ENCODE results near the gene OCA2.
"Not testable (repeated sequence)": the region's sequence is repeated elsewhere in the genome, so short reads cannot be mapped to it uniquely, and the experiment has no call there.

- TF ChIP-seq, protein P1, sequence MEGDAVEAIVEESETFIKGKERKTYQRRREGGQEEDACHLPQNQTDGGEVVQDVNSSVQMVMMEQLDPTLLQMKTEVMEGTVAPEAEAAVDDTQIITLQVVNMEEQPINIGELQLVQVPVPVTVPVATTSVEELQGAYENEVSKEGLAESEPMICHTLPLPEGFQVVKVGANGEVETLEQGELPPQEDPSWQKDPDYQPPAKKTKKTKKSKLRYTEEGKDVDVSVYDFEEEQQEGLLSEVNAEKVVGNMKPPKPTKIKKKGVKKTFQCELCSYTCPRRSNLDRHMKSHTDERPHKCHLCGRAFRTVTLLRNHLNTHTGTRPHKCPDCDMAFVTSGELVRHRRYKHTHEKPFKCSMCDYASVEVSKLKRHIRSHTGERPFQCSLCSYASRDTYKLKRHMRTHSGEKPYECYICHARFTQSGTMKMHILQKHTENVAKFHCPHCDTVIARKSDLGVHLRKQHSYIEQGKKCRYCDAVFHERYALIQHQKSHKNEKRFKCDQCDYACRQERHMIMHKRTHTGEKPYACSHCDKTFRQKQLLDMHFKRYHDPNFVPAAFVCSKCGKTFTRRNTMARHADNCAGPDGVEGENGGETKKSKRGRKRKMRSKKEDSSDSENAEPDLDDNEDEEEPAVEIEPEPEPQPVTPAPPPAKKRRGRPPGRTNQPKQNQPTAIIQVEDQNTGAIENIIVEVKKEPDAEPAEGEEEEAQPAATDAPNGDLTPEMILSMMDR (IDR thresholded peaks at IDR 0.05; ENCODE audit: low read depth, low read length) = not testable (repeated sequence)
- not testable (repeated sequence) for TF ChIP-seq POLR2A (IDR thresholded peaks at IDR 0.05; ENCODE audit: extremely low read depth, insufficient read length)
Observed at GRCh38 chr15:27952593-27952992, 146.5 kb downstream of the OCA2 start.

Measured in NB4 (cell line).